Activated naive CD8-positive, alpha-beta T cell treated with anti-CD3 and anti-CD28 coated beads, Interleukin-2, amount 50 U/mL, for 24 hours (primary cell): ENCODE measurements around the gene JAG1.

Experiments used
- ATAC-seq: fragments of 150-1000 bp; cut with Tn5 transposase; one replicate; pipeline ENCODE4 v1.10.0; 2021
- DNase-seq: peaks from one replicate; pipeline ENCODE4 v3.0.0; 2021
- H3K27ac Mint-ChIP-seq: one replicate; pipeline ENCODE4 v1.8.0; 2021; ENCODE audit warnings: mild to moderate bottlenecking, mixed read lengths
- H3K27me3 Mint-ChIP-seq: one replicate; pipeline ENCODE4 v1.8.0; 2021; ENCODE audit warnings: mixed read lengths
- H3K36me3 Mint-ChIP-seq: one replicate; pipeline ENCODE4 v1.8.0; 2021; ENCODE audit warnings: low read depth, mixed read lengths
- H3K4me1 Mint-ChIP-seq: one replicate; pipeline ENCODE4 v1.8.0; 2021; ENCODE audit warnings: mixed read lengths
- H3K4me3 Mint-ChIP-seq: one replicate; pipeline ENCODE4 v1.8.0; 2021; ENCODE audit warnings: mild to moderate bottlenecking, moderate library complexity, mixed read lengths
- H3K9me3 Mint-ChIP-seq: one replicate; pipeline ENCODE4 v1.8.0; 2021; ENCODE audit warnings: mixed read lengths

JAG1 gene

DNA sequence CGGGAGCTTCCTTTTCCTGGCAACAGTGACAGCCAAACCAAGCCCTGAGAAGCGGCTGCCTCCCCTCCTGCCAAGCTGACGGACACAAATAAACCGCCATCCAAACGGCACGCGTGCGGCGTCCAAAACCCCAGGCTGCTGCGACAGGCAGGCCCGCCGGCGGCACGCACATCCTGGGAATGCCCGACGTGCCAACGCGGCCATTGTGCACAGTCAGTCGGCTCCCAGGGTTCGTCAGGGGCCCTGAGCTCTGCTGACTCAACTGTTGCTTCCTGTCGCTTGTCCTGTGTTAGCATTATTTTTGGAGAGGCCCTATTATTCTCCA, 6.8 kb downstream of the JAG1 start:
- no peaks in the 10 kb centered on the region for H3K9me3 Mint-ChIP-seq
- H3K36me3 Mint-ChIP-seq: no peaks in the 10 kb centered on the region
- H3K4me3 Mint-ChIP-seq: no peak overlapping the region
- H3K4me1 Mint-ChIP-seq: peaks cover 15% of the 10 kb centered on the region
- DNase-seq (no peak), ATAC-seq (no peak)
- no peak overlapping the region for H3K27ac Mint-ChIP-seq
- peaks cover 34% of the 10 kb centered on the region for H3K27me3 Mint-ChIP-seq

DNA sequence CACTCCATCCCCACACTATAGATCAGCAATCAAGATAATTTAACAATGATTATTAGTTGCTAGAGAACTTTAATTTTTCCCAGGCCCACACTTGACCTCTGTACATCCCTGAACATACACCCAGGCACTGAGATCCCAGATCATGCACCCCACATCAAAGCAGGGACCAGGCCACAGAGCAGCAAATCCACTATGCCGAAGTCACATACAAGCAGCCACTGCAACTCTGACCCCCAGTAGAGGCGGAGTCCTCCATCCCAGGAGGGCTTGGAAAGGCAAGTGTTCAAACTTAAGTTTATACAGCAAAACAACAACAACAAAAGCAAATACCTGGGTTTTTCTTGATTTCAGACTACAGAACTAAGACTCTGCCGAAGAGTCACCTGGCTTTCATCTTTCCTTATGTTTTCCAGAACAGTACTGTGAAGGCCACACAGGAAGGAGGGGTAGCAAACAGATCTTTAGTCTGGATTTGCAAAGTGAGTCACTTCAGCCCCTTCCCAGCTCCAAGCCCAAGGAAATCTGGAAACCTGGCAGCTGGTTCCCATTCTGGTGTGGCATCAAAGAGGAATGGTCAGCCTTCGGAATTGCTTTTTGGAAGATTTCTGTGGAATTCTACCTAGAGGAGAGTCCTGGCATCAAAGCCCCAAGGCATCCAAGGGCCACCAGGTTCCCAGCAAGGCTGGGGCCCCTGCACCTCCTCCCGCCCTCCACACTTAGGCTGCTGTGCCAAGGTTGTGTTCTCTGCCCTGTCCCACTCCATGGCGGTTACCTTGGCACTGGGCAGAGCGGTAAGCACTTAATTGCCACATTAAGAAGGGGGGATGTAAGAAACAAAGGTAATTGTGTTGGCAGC, 7.3 kb downstream of the JAG1 start:
- Mint-ChIP-seq H3K36me3 (no peaks in the 10 kb centered on the region), H3K4me3 (no peak overlapping the region), H3K27ac (no peak overlapping the region), H3K9me3 (no peaks in the 10 kb centered on the region), H3K4me1 (peaks cover 11% of the 10 kb centered on the region), H3K27me3 (peaks cover 35% of the 10 kb centered on the region)
- no peak for DNase-seq
- ATAC-seq: no peak

DNA sequence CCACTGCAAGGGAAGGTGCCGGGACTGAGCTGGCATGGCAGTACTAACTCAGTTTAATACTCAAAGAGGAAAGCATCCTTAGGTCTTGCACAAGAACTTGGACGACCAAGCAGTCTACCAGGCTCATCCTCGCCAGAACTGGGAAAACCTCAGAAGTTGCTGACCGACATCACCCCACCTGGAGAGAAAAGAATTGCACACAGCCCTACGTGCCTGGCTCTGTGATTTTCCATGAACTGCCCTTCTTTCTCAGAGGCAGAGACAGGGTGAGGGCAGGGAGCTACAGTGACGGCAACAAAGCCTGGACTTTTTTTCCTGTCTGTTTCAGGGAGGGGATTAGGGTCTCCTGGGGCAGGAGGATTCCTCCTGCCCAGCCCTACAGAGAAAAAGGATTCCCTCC, 8.0 kb downstream of the JAG1 start:
- Mint-ChIP-seq H3K27ac (no peak overlapping the region), H3K36me3 (no peaks in the 10 kb centered on the region), H3K9me3 (no peaks in the 10 kb centered on the region), H3K4me1 (peaks cover 5% of the 10 kb centered on the region), H3K4me3 (no peak overlapping the region), H3K27me3 (peaks cover 31% of the 10 kb centered on the region)
- no peak for ATAC-seq
- no peak for DNase-seq

DNA sequence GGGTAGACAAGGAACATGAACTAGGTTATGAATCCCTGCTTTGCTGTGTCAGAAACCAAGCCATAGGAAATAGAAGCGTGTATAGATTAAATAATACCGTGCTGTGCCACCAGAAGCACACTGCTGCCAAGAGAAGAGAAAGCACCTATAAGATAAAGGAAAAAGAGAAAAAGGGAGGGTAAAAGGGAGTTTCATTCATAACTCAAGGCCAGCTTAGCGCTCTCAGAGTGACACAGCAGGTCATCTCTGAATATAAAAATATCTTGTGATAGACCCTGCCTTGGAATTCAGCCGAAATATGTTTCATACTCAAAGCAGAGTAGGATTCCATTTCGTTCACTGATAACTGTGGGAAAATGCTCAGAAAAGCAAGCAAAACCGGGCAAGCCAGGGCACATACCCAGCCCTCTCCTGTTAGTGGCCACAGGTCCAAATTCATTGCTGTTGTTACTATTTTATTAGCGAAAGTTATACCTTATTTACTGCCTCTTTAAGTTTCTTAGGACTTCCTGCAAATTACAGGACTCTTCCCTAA, 8.7 kb downstream of the JAG1 start:
- H3K27ac Mint-ChIP-seq: no peak overlapping the region
- DNase-seq (no peak), ATAC-seq (no peak)
- H3K27me3 Mint-ChIP-seq: peaks cover 27% of the 10 kb centered on the region
- H3K36me3 Mint-ChIP-seq: no peaks in the 10 kb centered on the region
- H3K4me1 Mint-ChIP-seq: no peaks in the 10 kb centered on the region
- no peak overlapping the region for H3K4me3 Mint-ChIP-seq
- H3K9me3 Mint-ChIP-seq: no peaks in the 10 kb centered on the region

DNA sequence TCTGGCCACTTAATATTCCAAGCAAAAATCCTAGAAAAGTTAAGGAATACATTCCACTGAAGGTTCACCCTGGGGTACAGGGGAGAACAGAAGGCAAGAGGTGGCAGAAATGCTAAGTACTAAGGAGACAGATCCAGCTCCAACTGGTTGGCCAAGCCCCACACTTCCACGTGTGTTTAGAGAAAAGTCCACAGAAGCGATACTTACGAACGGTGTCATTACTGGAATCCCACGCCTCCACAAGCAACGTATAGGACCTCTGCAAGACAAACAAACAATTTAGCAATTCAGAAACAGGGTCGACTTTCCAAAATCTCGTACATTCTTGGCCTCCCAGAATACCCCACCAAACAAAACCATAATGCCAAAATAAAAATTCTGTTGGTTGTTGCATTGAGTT, 10.0 kb downstream of the JAG1 start:
- DNase-seq: no peak
- no peak overlapping the region for H3K27ac Mint-ChIP-seq
- H3K27me3 Mint-ChIP-seq: peaks cover 15% of the 10 kb centered on the region
- no peaks in the 10 kb centered on the region for H3K36me3 Mint-ChIP-seq
- H3K9me3 Mint-ChIP-seq: no peaks in the 10 kb centered on the region
- H3K4me1 Mint-ChIP-seq: no peaks in the 10 kb centered on the region
- no peak overlapping the region for H3K4me3 Mint-ChIP-seq
- ATAC-seq: no peak

DNA sequence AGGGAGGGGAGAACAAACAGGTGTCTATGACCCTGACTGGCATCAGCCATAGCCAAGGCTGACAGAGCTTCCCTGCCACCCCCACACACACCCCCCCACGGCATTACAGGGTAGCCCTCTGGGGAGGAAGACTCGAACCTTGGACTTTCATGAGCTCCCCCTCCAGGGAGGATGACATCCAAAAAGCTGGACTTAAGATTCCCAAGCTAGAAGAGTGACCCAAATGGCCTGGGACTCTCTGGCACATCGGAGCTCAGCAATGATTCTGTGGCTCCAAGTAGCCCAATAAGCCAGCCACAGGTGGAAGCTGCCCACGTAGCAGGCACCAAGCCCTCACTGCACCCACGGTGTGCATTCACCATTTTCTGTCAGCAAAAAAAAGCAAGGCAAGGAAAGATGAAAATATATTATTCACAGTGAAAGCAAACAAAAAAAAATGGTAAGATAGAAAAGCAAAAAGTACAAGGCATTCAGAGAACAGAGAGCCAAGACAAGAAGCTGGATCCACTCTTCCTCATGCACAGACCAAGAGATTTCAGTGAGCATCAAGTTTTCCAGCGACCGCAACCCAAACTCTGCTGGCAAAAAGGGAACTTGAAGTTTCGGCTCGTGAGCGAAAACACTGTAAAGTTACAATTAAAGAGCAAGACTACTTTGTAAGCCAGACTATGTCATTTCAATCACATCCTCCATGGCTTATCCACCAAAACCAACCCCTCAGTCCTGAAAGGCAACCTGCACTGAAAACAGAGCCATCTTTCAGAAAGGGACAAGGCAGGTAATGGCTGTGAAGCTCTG, 10.9 kb downstream of the JAG1 start:
- Mint-ChIP-seq H3K4me1 (no peaks in the 10 kb centered on the region), H3K9me3 (no peaks in the 10 kb centered on the region), H3K36me3 (no peaks in the 10 kb centered on the region), H3K27ac (no peak overlapping the region), H3K4me3 (no peak overlapping the region), H3K27me3 (peaks cover 13% of the 10 kb centered on the region)
- ATAC-seq: no peak
- DNase-seq: no peak

DNA sequence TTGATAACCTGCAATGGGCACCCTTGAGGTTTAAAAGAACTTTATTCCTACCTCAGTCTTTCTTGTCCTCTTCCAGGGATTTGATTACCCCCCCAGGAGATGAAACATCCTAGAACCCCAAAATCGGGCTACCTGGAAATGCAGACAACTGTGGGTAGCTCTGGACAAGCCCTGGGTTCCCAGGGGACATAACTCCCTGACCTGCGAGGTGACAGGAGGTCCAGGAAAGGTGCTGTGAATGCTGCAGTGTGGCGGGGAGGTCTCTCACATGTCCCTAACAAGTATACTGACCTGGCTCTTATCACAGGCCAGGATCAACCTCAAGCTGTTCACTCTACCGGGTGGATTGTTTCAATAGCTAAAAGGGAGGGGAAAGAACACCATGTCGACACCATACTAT, 11.6 kb downstream of the JAG1 start:
- peaks cover 15% of the 10 kb centered on the region for H3K27me3 Mint-ChIP-seq
- H3K36me3 Mint-ChIP-seq: no peaks in the 10 kb centered on the region
- no peak overlapping the region for H3K27ac Mint-ChIP-seq
- ATAC-seq (no peak), DNase-seq (no peak)
- no peaks in the 10 kb centered on the region for H3K9me3 Mint-ChIP-seq
- H3K4me3 Mint-ChIP-seq: no peak overlapping the region
- no peaks in the 10 kb centered on the region for H3K4me1 Mint-ChIP-seq

DNA sequence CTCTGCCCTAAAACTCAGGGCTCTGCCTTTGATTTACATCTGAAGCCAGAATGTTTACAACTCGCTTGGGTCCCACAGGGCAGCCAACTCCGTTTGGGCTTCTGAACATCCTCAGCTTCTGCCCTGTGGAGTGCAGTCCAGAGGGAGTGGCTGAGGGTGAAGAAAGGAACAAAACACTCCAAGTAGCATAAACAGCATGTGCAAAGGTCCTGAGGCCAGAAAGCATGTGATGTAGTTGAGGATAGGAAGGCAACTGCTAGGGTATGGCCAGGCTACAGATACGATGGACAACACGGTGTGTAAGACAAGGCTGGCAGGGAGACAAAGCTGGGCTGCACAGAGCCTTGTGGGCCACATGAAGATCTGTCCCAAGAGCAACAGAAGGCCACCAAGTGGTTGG, 12.5 kb downstream of the JAG1 start:
- no peaks in the 10 kb centered on the region for H3K36me3 Mint-ChIP-seq
- DNase-seq (no peak), ATAC-seq (no peak)
- peaks cover 14% of the 10 kb centered on the region for H3K27me3 Mint-ChIP-seq
- H3K27ac Mint-ChIP-seq: no peak overlapping the region
- no peaks in the 10 kb centered on the region for H3K4me1 Mint-ChIP-seq
- no peaks in the 10 kb centered on the region for H3K9me3 Mint-ChIP-seq
- no peak overlapping the region for H3K4me3 Mint-ChIP-seq

DNA sequence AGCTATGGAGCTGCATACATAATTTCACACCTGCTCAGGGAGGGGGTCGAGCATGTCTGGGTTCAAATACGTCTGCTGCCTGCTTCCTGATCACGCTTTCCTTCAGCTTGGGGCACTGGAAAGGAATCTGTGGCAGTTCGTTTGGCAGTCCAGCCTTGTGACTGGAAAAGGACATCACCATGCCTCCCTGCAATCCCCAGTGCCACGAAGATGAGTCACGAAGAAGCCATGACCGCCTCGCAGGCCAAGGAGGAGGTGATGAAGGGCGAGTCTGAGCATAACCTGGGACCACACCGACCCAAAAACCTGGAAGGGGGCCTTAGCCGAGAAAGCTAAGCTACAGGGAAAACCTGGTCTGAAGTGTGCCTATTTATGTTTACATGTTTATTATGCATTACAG, 13.1 kb downstream of the JAG1 start:
- Mint-ChIP-seq H3K27me3 (peaks cover 11% of the 10 kb centered on the region), H3K27ac (no peak overlapping the region), H3K4me3 (no peak overlapping the region), H3K36me3 (no peaks in the 10 kb centered on the region), H3K9me3 (no peaks in the 10 kb centered on the region), H3K4me1 (no peaks in the 10 kb centered on the region)
- DNase-seq: no peak
- no peak for ATAC-seq

DNA sequence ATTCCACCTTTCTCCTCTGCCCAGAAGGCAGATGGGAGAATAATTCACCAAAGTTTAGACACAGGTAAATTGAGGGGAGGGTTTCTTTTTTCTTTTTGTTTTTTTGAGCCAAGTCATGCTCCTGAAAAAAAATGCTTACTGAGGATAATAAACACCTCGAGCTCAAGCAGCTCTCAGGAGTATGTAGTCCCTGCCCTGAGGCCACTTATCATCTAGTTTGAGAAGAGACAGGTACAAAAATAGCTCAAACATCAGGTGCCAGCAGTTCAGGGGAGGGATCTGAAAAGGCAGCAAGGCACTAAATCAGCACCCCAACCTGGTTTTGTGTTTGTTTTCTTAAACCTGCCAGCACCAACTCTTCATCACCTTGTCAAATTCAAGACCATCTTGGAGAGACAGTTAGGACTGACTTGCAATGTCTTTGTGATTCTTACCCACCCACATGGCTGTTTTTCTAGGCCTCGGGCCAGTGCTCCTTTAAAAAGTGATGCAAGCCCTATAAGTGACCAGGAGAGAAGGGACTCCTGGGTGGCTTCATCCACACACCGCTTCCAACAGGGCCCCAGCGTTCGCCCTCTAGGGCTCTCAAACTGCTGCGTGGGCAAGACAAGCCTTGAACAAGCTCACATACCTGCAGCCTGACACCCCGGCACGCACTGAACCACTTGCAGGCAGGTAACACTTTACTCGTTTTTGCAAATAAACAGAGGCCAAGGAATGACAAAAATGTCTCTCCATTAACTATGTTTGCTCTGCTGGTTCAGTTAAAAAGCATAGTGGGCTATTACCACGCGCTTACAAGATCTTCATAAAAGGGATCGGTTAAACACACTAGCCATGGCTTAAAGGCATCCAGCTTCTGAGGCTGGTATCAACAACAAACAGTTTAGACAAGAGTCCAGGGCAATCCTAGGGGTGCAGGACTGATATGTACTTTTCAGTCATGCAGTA, 13.9 kb downstream of the JAG1 start:
- Mint-ChIP-seq H3K27me3 (peaks cover 14% of the 10 kb centered on the region), H3K9me3 (no peaks in the 10 kb centered on the region), H3K4me3 (no peak overlapping the region), H3K27ac (no peak overlapping the region), H3K4me1 (no peaks in the 10 kb centered on the region), H3K36me3 (no peaks in the 10 kb centered on the region)
- no peak for ATAC-seq
- no peak for DNase-seq

DNA sequence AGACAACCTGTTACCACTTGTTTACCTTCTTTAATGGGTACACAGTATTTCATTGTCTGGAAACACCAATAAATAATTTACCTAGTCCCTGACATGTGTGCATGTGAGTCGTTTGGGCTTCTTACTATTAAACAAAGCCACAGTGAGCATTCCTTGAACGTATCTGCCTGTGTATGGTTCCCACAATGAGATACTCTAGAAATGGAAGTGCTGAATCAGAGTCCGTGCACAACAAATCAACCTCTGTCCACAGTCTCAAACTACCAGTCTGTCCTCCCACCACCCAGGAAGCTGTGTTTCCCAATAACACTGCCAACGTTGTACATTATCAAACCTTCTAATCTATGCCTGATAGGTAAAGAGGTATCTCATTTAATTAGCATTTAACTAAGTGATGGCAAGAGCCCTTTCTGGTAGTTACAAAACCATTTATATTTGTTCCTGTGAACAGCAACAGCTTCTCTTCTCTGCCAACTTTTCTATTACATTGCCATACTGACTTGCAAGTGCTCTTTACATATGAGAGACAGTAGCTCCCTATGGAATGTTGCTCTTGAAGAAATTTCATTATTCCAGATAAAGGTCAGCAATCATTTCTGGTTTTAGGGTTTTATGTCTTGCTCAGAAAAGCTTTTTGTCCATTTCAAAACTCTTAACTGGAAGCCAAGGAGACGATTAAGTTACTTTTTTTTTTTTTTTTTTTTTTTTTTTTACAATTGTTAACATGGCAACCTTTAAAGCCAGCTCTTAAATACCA, 14.7 kb downstream of the JAG1 start:
- H3K27ac Mint-ChIP-seq: no peak overlapping the region
- H3K9me3 Mint-ChIP-seq: no peaks in the 10 kb centered on the region

DNA sequence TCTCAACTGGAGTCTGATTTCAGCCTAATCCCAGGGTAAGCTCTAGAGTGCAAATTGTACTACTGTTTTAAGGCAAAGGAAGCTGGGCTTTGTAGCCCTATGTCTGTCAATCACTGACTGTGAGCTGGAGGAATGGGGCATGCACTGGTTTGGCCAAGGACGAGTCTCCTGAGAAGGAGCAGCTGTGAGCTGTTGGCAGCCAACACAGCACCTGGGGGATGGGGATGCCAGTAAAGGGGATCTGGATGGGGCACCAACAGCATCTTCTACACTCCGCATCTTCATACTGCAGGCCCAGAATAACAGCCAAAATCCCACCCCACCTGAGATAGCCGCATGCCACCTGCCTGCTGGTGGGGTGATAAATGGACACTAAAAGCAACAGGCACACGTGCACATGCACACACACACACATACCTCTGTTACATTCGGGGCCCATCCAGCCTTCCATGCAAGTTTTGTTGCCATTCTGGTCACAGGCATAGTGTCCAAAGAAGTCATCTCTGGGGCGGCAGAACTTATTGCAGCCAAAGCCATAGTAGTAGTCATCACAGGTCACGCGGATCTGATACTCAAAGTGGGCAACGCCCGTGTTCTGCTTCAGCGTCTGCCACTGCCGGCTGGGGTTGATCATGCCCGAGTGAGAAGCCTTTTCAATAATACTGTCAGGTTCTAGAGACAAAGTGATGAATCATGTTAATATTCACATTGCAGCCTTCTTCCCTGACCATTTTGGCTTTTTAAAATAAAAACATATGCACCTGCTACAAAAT, 15.6 kb downstream of the JAG1 start:
- H3K36me3 Mint-ChIP-seq: no peaks in the 10 kb centered on the region
- no peak for DNase-seq

More for the DNA sequence above, 14.7 kb downstream of the JAG1 start:
- ATAC-seq: no peak
- Mint-ChIP-seq H3K27me3 (peaks cover 14% of the 10 kb centered on the region), H3K4me3 (no peak overlapping the region), H3K36me3 (no peaks in the 10 kb centered on the region), H3K4me1 (no peaks in the 10 kb centered on the region)
- DNase-seq: no peak

DNA sequence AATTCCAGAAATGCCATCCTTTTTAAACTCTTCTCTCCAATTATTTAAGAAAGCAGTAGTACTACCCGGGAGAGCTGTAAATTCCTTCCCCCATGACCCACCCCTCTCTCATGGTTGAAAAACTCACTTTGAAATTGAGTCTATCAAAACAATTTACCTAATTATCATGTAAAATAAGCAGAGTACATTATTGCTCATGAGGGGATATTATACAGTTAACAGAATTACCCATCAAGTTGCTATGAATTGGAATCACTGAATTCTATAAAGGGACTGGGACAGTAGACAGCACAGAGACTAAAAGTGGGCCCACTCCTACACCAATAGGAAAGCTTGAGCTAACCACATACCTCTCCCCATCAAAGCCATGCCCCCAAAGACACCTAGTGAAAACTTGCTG, 16.3 kb downstream of the JAG1 start:
- ATAC-seq (no peak), DNase-seq (no peak)
- Mint-ChIP-seq H3K27ac (no peak overlapping the region), H3K9me3 (no peaks in the 10 kb centered on the region), H3K27me3 (peaks cover 22% of the 10 kb centered on the region), H3K36me3 (no peaks in the 10 kb centered on the region), H3K4me3 (no peak overlapping the region), H3K4me1 (no peaks in the 10 kb centered on the region)

More for the DNA sequence above, 15.6 kb downstream of the JAG1 start:
- Mint-ChIP-seq H3K4me1 (no peaks in the 10 kb centered on the region), H3K9me3 (no peaks in the 10 kb centered on the region), H3K4me3 (no peak overlapping the region), H3K27ac (no peak overlapping the region), H3K27me3 (peaks cover 16% of the 10 kb centered on the region)
- no peak for ATAC-seq
